Astrocyte of the cerebellum (primary cell): ENCODE measurements around the gene CENPH.
"Not testable (repeated sequence)": the region's sequence is repeated elsewhere in the genome, so short reads cannot be mapped to it uniquely, and the experiment has no call there.

Source experiments
- DNase-seq: peaks from one replicate; pipeline ENCODE4 v3.0.0-alpha.2; 2011; ENCODE audit warnings: low read depth
- H3K4me3 ChIP-seq: 2 replicates; pipeline ENCODE4 v1.5.1; 2011; ENCODE audit warnings: mild to moderate bottlenecking, low read depth, low read length, moderate library complexity
- CTCF ChIP-seq: IDR thresholded peaks from 2 replicates; pipeline ENCODE4 v1.5.1; 2012; ENCODE audit warnings: low read length, low read depth, moderate library complexity, mild to moderate bottlenecking; ENCODE audit errors: missing control alignments
- in situ Hi-C: cut with HindIII; loops from 2 replicates; pipeline ENCODE4 v1.10.0; 2017; ENCODE audit warnings: low sequenced_read_pairs

CENPH gene

GRCh38 chr5:69217548-69218526, 28.5 kb downstream of the CENPH start:
- no peak for TF ChIP-seq CTCF
- peak; percentile 76 for DNase-seq
- in situ Hi-C loops, result no loop called here
- H3K4me3 ChIP-seq, result peak overlapping the region; percentile 86

- no peak for DNase-seq
- in situ Hi-C loops, result no loop called here
- no peak for TF ChIP-seq CTCF
Observed at GRCh38 chr5:69219939-69220338, 30.6 kb downstream of the CENPH start.

GRCh38 chr5:69220371-69220770, 31.0 kb downstream of the CENPH start:
- DNase-seq, in situ Hi-C loops: not testable (repeated sequence)

More at GRCh38 chr5:69219939-69220338, 30.6 kb downstream of the CENPH start:
- H3K4me3 ChIP-seq, result no peak overlapping the region

GRCh38 chr5:69220833-69221232, 31.4 kb downstream of the CENPH start:
- H3K4me3 ChIP-seq, in situ Hi-C loops, DNase-seq: not testable (repeated sequence)

More at GRCh38 chr5:69220371-69220770, 31.0 kb downstream of the CENPH start:
- H3K4me3 ChIP-seq, result not testable (repeated sequence)

GRCh38 chr5:69224520-69224919, 35.1 kb downstream of the CENPH start:
- in situ Hi-C loops, result no loop called here
- no peak for DNase-seq
- H3K4me3 ChIP-seq, result no peak overlapping the region
- TF ChIP-seq CTCF, result no peak

- no peak for TF ChIP-seq CTCF
- H3K4me3 ChIP-seq, result no peak overlapping the region
- in situ Hi-C loops, result no loop called here
- DNase-seq, result no peak
Observed at GRCh38 chr5:69225860-69226259, 36.5 kb downstream of the CENPH start.

- no peak overlapping the region for H3K4me3 ChIP-seq
- in situ Hi-C loops, result no loop called here
- DNase-seq, result no peak
- TF ChIP-seq CTCF, result no peak
Observed at GRCh38 chr5:69230181-69230580, 40.8 kb downstream of the CENPH start.
